IMR-90 (cell line): Measurements from ENCODE around the gene TOM1. TPM values are rescaled to one million over a fixed set of nuclear protein-coding genes. Genes with fewer than 3 reads are reported as not detected.

Experiments
- ATAC-seq: fragments of 200-7000 bp; cut with Tn5 transposase; 2 replicates; pipeline ENCODE4 v1.9.1; 2020; ENCODE audit warnings: low read depth, mild to moderate bottlenecking, moderate library complexity
- BruUV-seq: library from RNA; stranded (reverse); fragments of 400-500 nt; replicated peaks from 2 replicates; lab custom pipeline; 2021; lab: Mats Ljungman, UMichigan
- CTCF ChIA-PET: fragments of 300-600 bp; formaldehyde crosslinking; extraction: SDS; loops from one replicate; lab custom pipeline; 2021; ENCODE audit warnings: antibody characterized with exemption; lab: Yijun Ruan, JAX
- POLR2A ChIA-PET: fragments of 300-600 bp; sonication (Branson Sonifier 250); formaldehyde crosslinking; loops from one replicate; lab custom pipeline; 2022; ENCODE audit warnings: antibody characterized with exemption; ENCODE audit not compliant: unreplicated experiment; lab: Charles Lee
- DNase-seq: peaks from one replicate; pipeline ENCODE4 v3.0.0; 2013
- H2AFZ ChIP-seq: replicated peaks from 2 replicates; pipeline ENCODE3; 2013; ENCODE audit warnings: low read length, mild to moderate bottlenecking; ENCODE audit not compliant: poor library complexity
- H2AK5ac ChIP-seq: 2 replicates; pipeline ENCODE4 v1.6.1; 2013; ENCODE audit warnings: low read depth, low read length, inconsistent platforms
- H2AK9ac ChIP-seq: replicated peaks from 2 replicates; pipeline ENCODE3; 2013; ENCODE audit warnings: mild to moderate bottlenecking, low read depth, low read length, moderate library complexity; ENCODE audit not compliant: poor library complexity
- H2BK120ac ChIP-seq: 2 replicates; pipeline ENCODE4 v1.6.1; 2013; ENCODE audit warnings: low read depth, low read length, inconsistent platforms
- H2BK15ac ChIP-seq: 3 replicates; pipeline ENCODE4 v1.6.1; 2013; ENCODE audit warnings: low read depth, low read length, inconsistent platforms
- H2BK20ac ChIP-seq: 2 replicates; pipeline ENCODE4 v1.6.1; 2013; ENCODE audit warnings: low read depth, mild to moderate bottlenecking, inconsistent platforms, low read length, moderate library complexity
- H2BK5ac ChIP-seq: 2 replicates; pipeline ENCODE4 v1.6.1; 2013; ENCODE audit warnings: mild to moderate bottlenecking, low read depth, low read length, inconsistent platforms; ENCODE audit not compliant: poor library complexity, severe bottlenecking
- H3K14ac ChIP-seq: replicated peaks from 2 replicates; pipeline ENCODE4 v1.6.1; 2013; ENCODE audit warnings: low read depth, low read length, inconsistent platforms
- H3K18ac ChIP-seq: 2 replicates; pipeline ENCODE4 v1.6.1; 2013; ENCODE audit warnings: low read depth, low read length, control low read depth
- H3K23ac ChIP-seq: 2 replicates; pipeline ENCODE4 v1.6.1; 2013; ENCODE audit warnings: low read depth, low read length, inconsistent platforms
- H3K27ac ChIP-seq: 2 replicates; pipeline ENCODE4 v1.5.1; 2013; ENCODE audit warnings: mild to moderate bottlenecking, control low read depth, low read length; ENCODE audit not compliant: insufficient read depth
- H3K27me3 ChIP-seq: 2 replicates; pipeline ENCODE4 v1.6.1; 2013; ENCODE audit warnings: low read length; ENCODE audit not compliant: control insufficient read depth, insufficient read depth
- H3K36me3 ChIP-seq: 2 replicates; pipeline ENCODE4 v1.6.1; 2013; ENCODE audit warnings: low read length, mixed read lengths; ENCODE audit not compliant: control insufficient read depth, insufficient read depth
- H3K4ac ChIP-seq: 2 replicates; pipeline ENCODE4 v1.6.1; 2013; ENCODE audit warnings: low read depth, low read length, inconsistent platforms
- H3K4me1 ChIP-seq: 2 replicates; pipeline ENCODE4 v1.6.1; 2013; ENCODE audit warnings: low read length, mixed read lengths; ENCODE audit not compliant: control insufficient read depth, insufficient read depth
- H3K4me2 ChIP-seq: 2 replicates; pipeline ENCODE4 v1.6.1; 2013; ENCODE audit warnings: low read depth, mild to moderate bottlenecking, control low read depth, low read length, moderate library complexity
- H3K4me3 ChIP-seq: 2 replicates; pipeline ENCODE4 v1.5.1; 2013; ENCODE audit warnings: low read depth, mild to moderate bottlenecking, control low read depth, low read length, moderate library complexity; ENCODE audit not compliant: insufficient read depth
- H3K56ac ChIP-seq: 2 replicates; pipeline ENCODE4 v1.6.1; 2013; ENCODE audit warnings: low read length, inconsistent platforms; ENCODE audit not compliant: insufficient read depth; ENCODE audit errors: extremely low read depth
- H3K79me1 ChIP-seq, 2 experiments: 2 replicates each; pipeline ENCODE4 v1.6.1; 2013; ENCODE audit warnings: low read length in 2 of 2, inconsistent platforms in 1 of 2, low read depth in 1 of 2
- H3K9ac ChIP-seq: 2 replicates; pipeline ENCODE4 v1.6.1; 2013; ENCODE audit warnings: low read depth, low read length, control low read depth
- H3K9me1 ChIP-seq: 2 replicates; pipeline ENCODE4 v1.6.1; 2013; ENCODE audit warnings: low read length, inconsistent platforms; ENCODE audit not compliant: insufficient read depth
- H3K9me3 ChIP-seq: 2 replicates; pipeline ENCODE4 v1.6.1; 2013; ENCODE audit warnings: low read length; ENCODE audit not compliant: control insufficient read depth, insufficient read depth
- H4K20me1 ChIP-seq: 2 replicates; pipeline ENCODE4 v1.6.1; 2013; ENCODE audit warnings: low read length, inconsistent platforms; ENCODE audit not compliant: insufficient read depth
- H4K5ac ChIP-seq: 2 replicates; pipeline ENCODE4 v1.6.1; 2013; ENCODE audit warnings: mild to moderate bottlenecking, low read depth, low read length, control low read depth
- H4K8ac ChIP-seq, 2 experiments: 2 replicates each; pipeline ENCODE4 v1.6.1; 2013; ENCODE audit warnings: low read depth in 2 of 2, low read length in 2 of 2, control low read depth in 1 of 2, inconsistent platforms in 1 of 2
- H4K91ac ChIP-seq: 2 replicates; pipeline ENCODE4 v1.6.1; 2013; ENCODE audit warnings: low read depth, low read length, inconsistent platforms; ENCODE audit not compliant: insufficient read depth
- BHLHE40 ChIP-seq: fragments of 150-350 bp; IDR thresholded peaks from 2 replicates; pipeline ENCODE4 v1.6.1; 2016; ENCODE audit warnings: mild to moderate bottlenecking, low read depth, low read length
- CHD1 ChIP-seq: IDR thresholded peaks from 2 replicates; pipeline ENCODE4 v1.6.1; 2012; ENCODE audit warnings: low read depth, low read length, improper control_type of control experiment
- CTCF ChIP-seq: conservative IDR thresholded peaks from 2 replicates; pipeline ENCODE4 v1.5.1; 2012; ENCODE audit warnings: mild to moderate bottlenecking, low read depth, low read length, improper control_type of control experiment
- FOS ChIP-seq: fragments of 150-350 bp; IDR thresholded peaks from 2 replicates; pipeline ENCODE4 v1.6.1; 2016; ENCODE audit warnings: low read depth, low read length
- MAFK ChIP-seq: IDR thresholded peaks from 2 replicates; pipeline ENCODE4 v1.6.1; 2012; ENCODE audit warnings: low read depth, low read length, improper control_type of control experiment
- MAZ ChIP-seq: IDR thresholded peaks from 2 replicates; pipeline ENCODE4 v1.6.1; 2012; ENCODE audit warnings: low read depth, mild to moderate bottlenecking, low read length, improper control_type of control experiment, moderate library complexity, borderline replicate concordance
- NFE2L2 ChIP-seq: fragments of 150-350 bp; IDR thresholded peaks from 2 replicates; pipeline ENCODE4 v1.6.1; 2016; ENCODE audit warnings: low read depth, mild to moderate bottlenecking, low read length
- POLR2A ChIP-seq: IDR thresholded peaks from 2 replicates; pipeline ENCODE4 v1.6.1; 2012; ENCODE audit warnings: mild to moderate bottlenecking, low read depth, low read length
- RAD21 ChIP-seq: IDR thresholded peaks from 2 replicates; pipeline ENCODE4 v1.6.1; 2012; ENCODE audit warnings: low read length, improper control_type of control experiment
- RCOR1 ChIP-seq: IDR thresholded peaks from 2 replicates; pipeline ENCODE4 v1.6.1; 2012; ENCODE audit warnings: mild to moderate bottlenecking, low read length, improper control_type of control experiment; ENCODE audit not compliant: insufficient replicate concordance
- RFX5 ChIP-seq: IDR thresholded peaks from 2 replicates; pipeline ENCODE4 v1.8.0; 2012; ENCODE audit warnings: low read depth, mild to moderate bottlenecking, low read length, moderate library complexity
- SMC3 ChIP-seq: fragments of 150-350 bp; IDR thresholded peaks from 2 replicates; pipeline ENCODE4 v1.6.1; 2016; ENCODE audit warnings: low read depth, mild to moderate bottlenecking, antibody characterized with exemption, low read length, moderate library complexity
- USF2 ChIP-seq: fragments of 150-350 bp; IDR thresholded peaks from 2 replicates; pipeline ENCODE4 v1.6.1; 2017; ENCODE audit warnings: mild to moderate bottlenecking, antibody characterized with exemption, low read length, low read depth
- WGBS, 2 experiments: methylation state at CpG; one replicate each; pipeline versions ENCODE4 v1.1.5 to v1.1.7; 2013; ENCODE audit warnings: missing lambda C conversion rate in 2 of 2; ENCODE audit not compliant: insufficient read length in 1 of 2; ENCODE audit errors: extremely low coverage in 2 of 2; 5-methylcytosine and 5-hydroxymethylcytosine counted together
- dilution Hi-C: fragments of 300-500 bp; cut with HindIII; formaldehyde crosslinking; loops from one replicate; pipeline ENCODE4 v1.14.3; 2018; ENCODE audit warnings: low sequenced_read_pairs; ENCODE audit not compliant: unreplicated experiment
- in situ Hi-C: fragments of 300-500 bp; cut with MboI; formaldehyde crosslinking; loops from 3 replicates; pipeline ENCODE4 v1.14.3; 2019; ENCODE audit warnings: low sequenced_read_pairs, inconsistent platforms, mixed read lengths
- intact Hi-C: fragments of 100-400 bp; cut with micrococcal nuclease; formaldehyde crosslinking; loops from 2 replicates; pipeline ENCODE4 v1.10.0; 2022
- polyA plus RNA-seq, 3 experiments: library from polyadenylated mRNA; depleted of rRNA; stranded (reverse); fragments of >200 nt; gene quantifications; 2 replicates each; pipeline ENCODE4 v1.2.3, GENCODE V29; 2012; ENCODE audit warnings: low replicate concordance in 1 of 3
- total RNA-seq: library from RNA; depleted of rRNA; stranded (reverse); fragments of >200 nt; gene quantifications from 2 replicates; pipeline ENCODE4 v1.2.3, GENCODE V29; 2012
- TF ChIP-seq, protein P1 (sequence below): fragments of 150-350 bp; IDR thresholded peaks from 2 replicates; pipeline ENCODE4 v1.6.1; 2016; ENCODE audit warnings: low read depth, mild to moderate bottlenecking, low read length, moderate library complexity, borderline replicate concordance

Gene TOM1
- total and polyA plus RNA-seq, 2 of the 4 experiments (the other 2 are of a cell fraction), result 38.0 to 46.4 TPM

DNA sequence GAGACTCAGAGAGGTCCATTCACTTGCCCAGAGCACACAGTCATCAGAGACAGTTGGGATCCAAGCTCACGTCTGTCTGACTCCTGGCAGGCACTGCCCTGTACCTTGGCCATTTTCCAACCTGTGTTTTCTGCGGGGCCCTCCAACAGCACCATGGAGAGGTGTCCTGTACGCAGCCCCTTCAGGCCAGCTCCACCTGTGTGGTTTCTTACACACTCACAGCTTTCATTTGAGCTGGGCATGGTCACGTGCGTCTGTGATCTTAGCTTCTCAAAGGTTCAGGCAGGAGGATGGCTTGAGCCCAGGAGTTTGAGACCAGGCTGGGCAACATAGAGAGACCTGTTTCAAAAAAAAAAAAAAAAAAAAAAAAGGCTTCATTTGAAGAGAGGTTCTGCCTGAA is 24.4 kb downstream of the TOM1 start:
- no peak for ATAC-seq

More for the DNA sequence above, 24.4 kb downstream of the TOM1 start:
- no peaks in the 10 kb centered on the region for H3K4me1 ChIP-seq
- H3K4ac ChIP-seq, result no peak overlapping the region
- no peak overlapping the region for H4K91ac ChIP-seq
- no peaks in the 10 kb centered on the region for H3K9me3 ChIP-seq
- H3K56ac ChIP-seq, result no peak overlapping the region
- H2BK120ac ChIP-seq, result no peak overlapping the region
- no peak overlapping the region for H3K4me2 ChIP-seq
- DNase-seq, result no peak
- 100% methylated on average over 1 of the region's 5 CpGs; no CpG with 5 or more reads in 1 of the 2 experiments for WGBS, 2 experiments
- intact Hi-C loops (no loop called here), in situ Hi-C loops (loop anchor here (25.0 kb wide), 1 partner anchor 1188 kb away; the partner anchor contains the start of gene FOXRED2), dilution Hi-C loops (no loop called here)
- no peaks in the 10 kb centered on the region for H3K27me3 ChIP-seq
- H2BK15ac ChIP-seq, result no peak overlapping the region
- no peak overlapping the region for H3K23ac ChIP-seq
- POLR2A ChIA-PET, result no interaction called here
- H3K27ac ChIP-seq, result no peak overlapping the region
- H2BK5ac ChIP-seq, result no peak overlapping the region
- H3K4me3 ChIP-seq, result no peak overlapping the region
- no peak overlapping the region for H3K18ac ChIP-seq
- peaks cover 67% of the 10 kb centered on the region for H3K36me3 ChIP-seq
- H3K14ac ChIP-seq, result no peak overlapping the region
- no peak overlapping the region for H2BK20ac ChIP-seq
- peaks cover 0 to 13% of the 10 kb centered on the region in 2 experiments; a peak in 1 of 4 replicates for H3K79me1 ChIP-seq
- no peak overlapping the region for H2AFZ ChIP-seq
- TF ChIP-seq BHLHE40 (no peak), FOS (no peak), MAZ (no peak), POLR2A (no peak), SMC3 (no peak), RCOR1 (no peak), USF2 (no peak), CTCF (no peak), RFX5 (no peak), CHD1 (no peak), RAD21 (no peak), MAFK (no peak), NFE2L2 (no peak)
- TF ChIP-seq, protein P1, sequence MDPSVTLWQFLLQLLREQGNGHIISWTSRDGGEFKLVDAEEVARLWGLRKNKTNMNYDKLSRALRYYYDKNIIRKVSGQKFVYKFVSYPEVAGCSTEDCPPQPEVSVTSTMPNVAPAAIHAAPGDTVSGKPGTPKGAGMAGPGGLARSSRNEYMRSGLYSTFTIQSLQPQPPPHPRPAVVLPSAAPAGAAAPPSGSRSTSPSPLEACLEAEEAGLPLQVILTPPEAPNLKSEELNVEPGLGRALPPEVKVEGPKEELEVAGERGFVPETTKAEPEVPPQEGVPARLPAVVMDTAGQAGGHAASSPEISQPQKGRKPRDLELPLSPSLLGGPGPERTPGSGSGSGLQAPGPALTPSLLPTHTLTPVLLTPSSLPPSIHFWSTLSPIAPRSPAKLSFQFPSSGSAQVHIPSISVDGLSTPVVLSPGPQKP, result no peak
- H4K5ac ChIP-seq, result no peak overlapping the region
- no TSS peak for BruUV-seq
- H3K9ac ChIP-seq, result no peak overlapping the region
- H2AK9ac ChIP-seq, result no peak overlapping the region
- H3K9me1 ChIP-seq, result peaks cover 5% of the 10 kb centered on the region; the same call in 1 of the 2 replicates
- H4K20me1 ChIP-seq, result peaks cover 13% of the 10 kb centered on the region; the same call in 1 of the 2 replicates
- no peak overlapping the region for H2AK5ac ChIP-seq
- CTCF ChIA-PET, result no interaction called here
- H4K8ac ChIP-seq, result no peak overlapping the region
